HG03103 (cell line): ENCODE data around the gene TRMT112.

ENCODE experiments used
- ATAC-seq: cut with Tn5 transposase; IDR thresholded peaks from one replicate; pipeline ENCODE4 v1.9.1; 2021; ENCODE audit warnings: low read depth; ENCODE audit not compliant: unreplicated experiment

Gene TRMT112

GRCh38 chr11:64281957-64282770, 35.2 kb downstream of the TRMT112 start:
- no peak for ATAC-seq

- no peak for ATAC-seq
Observed at GRCh38 chr11:64278576-64279190, 38.7 kb downstream of the TRMT112 start.

- ATAC-seq = no peak
Observed at GRCh38 chr11:64276653-64277431, 40.5 kb downstream of the TRMT112 start.

GRCh38 chr11:64275841-64276240, 41.5 kb downstream of the TRMT112 start:
- no peak for ATAC-seq

GRCh38 chr11:64275031-64275800, 42.1 kb downstream of the TRMT112 start:
- ATAC-seq = no peak

- ATAC-seq = peak; percentile 58
Observed at GRCh38 chr11:64269540-64270220, 47.7 kb downstream of the TRMT112 start.

- peak; percentile 7 for ATAC-seq
Observed at GRCh38 chr11:64268893-64269539, 48.3 kb downstream of the TRMT112 start.

- ATAC-seq = no peak
Observed at GRCh38 chr11:64268025-64268892, 49.1 kb downstream of the TRMT112 start.

- ATAC-seq = no peak
Observed at GRCh38 chr11:64267207-64267945, 50.0 kb downstream of the TRMT112 start.
